Measurements from ENCODE around the gene ADIPOR1.
"Not testable (repeated sequence)": the region's sequence is repeated elsewhere in the genome, so short reads cannot be mapped to it uniquely, and the experiment has no call there.

DNA sequence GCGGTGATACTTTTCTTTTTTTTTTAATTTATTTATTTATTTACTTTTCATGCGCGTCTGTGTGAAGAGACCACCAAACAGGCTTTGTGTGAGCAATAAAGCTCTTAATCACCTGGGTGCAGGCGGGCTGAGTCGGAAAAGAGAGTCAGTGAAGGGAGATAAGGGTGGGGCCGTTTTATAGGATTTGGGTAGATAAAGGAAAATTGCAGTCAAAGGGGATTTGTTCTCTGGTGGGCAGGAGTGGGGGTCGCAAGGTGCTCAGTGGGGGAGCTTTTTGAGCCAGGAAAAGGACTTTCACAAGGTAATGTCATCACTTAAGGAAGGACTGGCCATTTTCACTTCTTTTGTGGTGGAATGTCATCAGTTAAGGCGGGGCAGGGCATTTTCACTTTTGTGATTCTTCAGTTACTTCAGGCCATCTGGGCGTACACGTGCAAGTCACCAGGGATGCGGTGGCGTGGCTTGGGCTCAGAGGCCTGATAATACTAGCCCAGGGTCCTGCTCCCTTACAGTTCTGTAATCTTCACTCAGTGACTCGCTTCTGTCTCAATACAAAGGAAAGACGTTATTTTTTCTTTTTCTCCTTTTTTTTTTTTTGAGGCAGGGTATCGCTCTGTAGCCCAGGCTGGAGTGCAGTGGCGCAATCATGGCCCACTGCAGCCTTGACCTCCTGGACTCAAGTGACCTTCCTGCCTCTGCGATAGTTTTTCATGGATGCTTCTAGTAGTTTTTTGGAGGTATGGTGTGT, 47.5 kb upstream of the ADIPOR1 start:
- TF ChIP-seq, protein P1, sequence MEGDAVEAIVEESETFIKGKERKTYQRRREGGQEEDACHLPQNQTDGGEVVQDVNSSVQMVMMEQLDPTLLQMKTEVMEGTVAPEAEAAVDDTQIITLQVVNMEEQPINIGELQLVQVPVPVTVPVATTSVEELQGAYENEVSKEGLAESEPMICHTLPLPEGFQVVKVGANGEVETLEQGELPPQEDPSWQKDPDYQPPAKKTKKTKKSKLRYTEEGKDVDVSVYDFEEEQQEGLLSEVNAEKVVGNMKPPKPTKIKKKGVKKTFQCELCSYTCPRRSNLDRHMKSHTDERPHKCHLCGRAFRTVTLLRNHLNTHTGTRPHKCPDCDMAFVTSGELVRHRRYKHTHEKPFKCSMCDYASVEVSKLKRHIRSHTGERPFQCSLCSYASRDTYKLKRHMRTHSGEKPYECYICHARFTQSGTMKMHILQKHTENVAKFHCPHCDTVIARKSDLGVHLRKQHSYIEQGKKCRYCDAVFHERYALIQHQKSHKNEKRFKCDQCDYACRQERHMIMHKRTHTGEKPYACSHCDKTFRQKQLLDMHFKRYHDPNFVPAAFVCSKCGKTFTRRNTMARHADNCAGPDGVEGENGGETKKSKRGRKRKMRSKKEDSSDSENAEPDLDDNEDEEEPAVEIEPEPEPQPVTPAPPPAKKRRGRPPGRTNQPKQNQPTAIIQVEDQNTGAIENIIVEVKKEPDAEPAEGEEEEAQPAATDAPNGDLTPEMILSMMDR (conservative IDR thresholded peaks at IDR 0.05; ENCODE audit: low read depth, low read length), result not testable (repeated sequence)
- TF ChIP-seq EZH2 (IDR thresholded peaks at IDR 0.05; ENCODE audit: borderline replicate concordance, low read depth, low read length, poor library complexity, severe bottlenecking), result not testable (repeated sequence)
